ENCODE measurements around the gene UBR4. TPM values are rescaled to one million over a fixed set of nuclear protein-coding genes. Genes with fewer than 3 reads are reported as not detected.

The UBR4 gene
- total RNA-seq, 3 donors from 2014 or later, result 108 to 159 (median 128) TPM

GRCh38 chr1:19033926-19034680 lies 176.0 kb downstream of the UBR4 start:
- no peak for TF ChIP-seq CTCF (IDR thresholded peaks at IDR 0.05)
- ATAC-seq (no peak), DNase-seq (no peak)
- intact Hi-C loops (cut with DNase I, micrococcal nuclease), result no loop called here
- no peak overlapping the region for H3K4me3 ChIP-seq
- no peaks in the 10 kb centered on the region for H3K9me3 ChIP-seq
- no peaks in the 10 kb centered on the region for H3K36me3 ChIP-seq (ENCODE audit: low read depth)
- H3K4me1 ChIP-seq (ENCODE audit: low read depth), result no peaks in the 10 kb centered on the region

GRCh38 chr1:19033515-19033839 lies 176.6 kb downstream of the UBR4 start:
- Histone ChIP-seq H3K4me3 (no peak overlapping the region), H3K4me1 (ENCODE audit: low read depth) (no peaks in the 10 kb centered on the region), H3K9me3 (no peaks in the 10 kb centered on the region), H3K36me3 (ENCODE audit: low read depth) (no peaks in the 10 kb centered on the region)
- DNase-seq (no peak), ATAC-seq (no peak)
- intact Hi-C loops (cut with DNase I, micrococcal nuclease), result no loop called here
- TF ChIP-seq CTCF (IDR thresholded peaks at IDR 0.05), result no peak

GRCh38 chr1:19032701-19033514 lies 177.2 kb downstream of the UBR4 start:
- H3K4me1 ChIP-seq (ENCODE audit: low read depth), result no peaks in the 10 kb centered on the region
- no peak for DNase-seq
- H3K4me3 ChIP-seq, result no peak overlapping the region
- intact Hi-C loops (cut with DNase I, micrococcal nuclease), result no loop called here
- no peak for TF ChIP-seq CTCF (IDR thresholded peaks at IDR 0.05)
- ATAC-seq, result no peak
- no peaks in the 10 kb centered on the region for H3K9me3 ChIP-seq
- H3K36me3 ChIP-seq (ENCODE audit: low read depth), result no peaks in the 10 kb centered on the region

DNA sequence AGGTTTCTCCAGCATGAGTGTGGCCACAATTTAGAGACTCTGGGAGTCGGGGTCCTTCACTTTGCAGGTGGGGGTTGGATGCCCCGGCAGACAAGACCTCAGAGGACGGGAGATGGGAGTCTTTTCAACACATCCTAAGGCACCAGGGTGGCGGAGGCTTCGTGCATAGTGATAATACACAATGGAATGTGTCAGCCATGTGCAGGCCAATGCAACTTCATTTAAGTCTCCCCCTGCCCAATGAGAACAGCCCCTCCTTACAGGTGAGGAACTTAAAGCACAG lies 177.7 kb downstream of the UBR4 start:
- TF ChIP-seq CTCF (IDR thresholded peaks at IDR 0.05), result no peak
- no peaks in the 10 kb centered on the region for H3K36me3 ChIP-seq (ENCODE audit: low read depth)
- H3K9me3 ChIP-seq, result no peaks in the 10 kb centered on the region
- no peak for DNase-seq
- H3K4me1 ChIP-seq (ENCODE audit: low read depth), result no peaks in the 10 kb centered on the region
- no peak overlapping the region for H3K4me3 ChIP-seq
- intact Hi-C loops (cut with DNase I, micrococcal nuclease), result no loop called here
- ATAC-seq, result no peak

- intact Hi-C loops (cut with DNase I, micrococcal nuclease), result no loop called here
- ATAC-seq (peak; percentile 87), DNase-seq (no peak)
- Histone ChIP-seq H3K9me3 (no peaks in the 10 kb centered on the region), H3K36me3 (ENCODE audit: low read depth) (no peaks in the 10 kb centered on the region), H3K4me1 (ENCODE audit: low read depth) (no peaks in the 10 kb centered on the region), H3K4me3 (no peak overlapping the region)
- TF ChIP-seq CTCF (IDR thresholded peaks at IDR 0.05), result no peak
These were observed 180.6 kb downstream of the UBR4 start for GRCh38 chr1:19029191-19030085.
